HG03139 (cell line): Measurements from ENCODE around the gene KLHDC10.
"Not testable (repeated sequence)": the region's sequence is repeated elsewhere in the genome, so short reads cannot be mapped to it uniquely, and the experiment has no call there.

Source experiments
- ATAC-seq: cut with Tn5 transposase; IDR thresholded peaks from one replicate; pipeline ENCODE4 v1.9.1; 2021; ENCODE audit not compliant: unreplicated experiment

Gene KLHDC10

DNA sequence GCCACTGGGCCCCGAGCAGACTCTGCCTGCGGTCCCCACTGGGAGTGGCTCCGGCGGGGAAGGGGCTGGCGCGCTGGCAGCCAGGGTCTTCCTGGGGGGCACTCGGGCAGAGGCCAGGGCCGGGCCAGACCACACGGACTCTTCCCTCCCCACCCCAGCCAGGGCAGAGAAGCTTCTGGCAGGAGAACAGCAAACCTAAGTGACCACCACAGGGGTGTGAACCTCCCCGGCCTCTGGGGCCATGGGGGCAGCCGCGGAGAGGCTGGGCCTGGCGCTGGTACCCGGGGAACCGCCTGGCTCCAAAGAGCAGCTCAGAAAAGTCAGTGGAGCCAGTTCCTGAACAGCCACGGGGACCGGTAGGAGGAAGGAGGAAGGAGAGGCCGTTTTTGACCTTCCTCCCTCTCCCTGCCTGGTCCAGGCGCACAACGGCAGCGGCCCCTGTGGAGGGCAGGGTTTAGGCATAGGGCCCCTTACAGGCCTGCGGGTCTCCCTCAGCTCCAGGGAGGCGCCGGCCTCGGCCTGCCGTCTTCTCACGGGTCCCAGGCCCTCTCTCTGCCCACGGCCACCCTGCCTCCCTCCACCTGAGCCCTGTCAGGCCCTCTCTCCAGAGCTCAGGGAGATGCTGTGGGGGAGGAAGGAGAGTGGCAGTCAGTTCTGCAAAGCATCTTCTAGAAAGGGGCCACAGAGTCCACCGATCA, 83.0 kb downstream of the KLHDC10 start:
- no peak for ATAC-seq

GRCh38 chr7:130154131-130154500, 83.8 kb downstream of the KLHDC10 start:
- ATAC-seq, result no peak

- no peak for ATAC-seq
These were observed 84.4 kb downstream of the KLHDC10 start for GRCh38 chr7:130154501-130155317.

- no peak for ATAC-seq
These were observed 85.8 kb downstream of the KLHDC10 start for GRCh38 chr7:130156140-130156539.

- no peak for ATAC-seq
These were observed 87.4 kb downstream of the KLHDC10 start for GRCh38 chr7:130157700-130158099.

DNA sequence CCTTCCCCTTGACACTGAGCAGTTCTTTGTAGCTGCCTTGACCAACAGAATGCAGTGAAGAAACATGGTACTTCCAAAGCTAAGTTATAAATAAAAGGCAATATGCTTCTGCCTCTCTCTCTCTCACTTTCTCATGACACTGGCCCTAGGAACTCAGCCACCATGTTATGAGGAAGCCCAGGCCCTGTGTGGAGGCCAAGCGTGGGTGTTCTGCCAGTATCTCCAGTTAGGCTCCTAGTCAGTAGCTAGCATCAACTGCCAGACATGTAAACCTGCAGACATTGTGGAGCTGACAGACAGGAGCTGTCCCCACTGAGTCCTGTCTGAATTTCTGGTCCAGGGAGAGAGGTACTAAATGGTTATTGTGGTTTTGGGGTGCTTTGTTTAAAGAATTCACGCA, 89.7 kb downstream of the KLHDC10 start:
- no peak for ATAC-seq

GRCh38 chr7:130160455-130160854, 90.1 kb downstream of the KLHDC10 start:
- no peak for ATAC-seq

- no peak for ATAC-seq
These were observed 91.9 kb downstream of the KLHDC10 start for GRCh38 chr7:130162196-130162595.

- ATAC-seq, result no peak
These were observed 104.1 kb downstream of the KLHDC10 start for GRCh38 chr7:130174237-130174959.

- ATAC-seq, result no peak
These were observed 107.9 kb downstream of the KLHDC10 start for GRCh38 chr7:130178251-130178650.

DNA sequence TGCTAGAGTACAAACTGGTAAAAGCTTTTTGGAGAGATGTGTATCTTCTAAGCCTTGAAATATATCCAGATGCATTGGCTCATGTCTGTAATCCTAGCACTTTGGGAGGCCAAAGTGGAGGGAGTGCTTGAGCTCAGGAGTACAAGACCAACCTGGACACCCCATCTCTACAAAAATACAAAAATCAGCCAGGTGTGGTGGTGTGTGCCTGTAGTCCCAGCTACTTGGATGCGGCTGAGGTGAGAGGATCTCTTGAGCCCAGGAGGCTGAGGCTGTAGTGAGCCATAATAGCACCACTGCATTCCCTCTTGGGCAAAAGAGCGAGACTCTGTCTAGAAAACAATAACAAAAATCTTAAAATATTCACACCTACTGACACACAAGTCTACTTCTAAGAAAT, 109.3 kb downstream of the KLHDC10 start:
- no peak for ATAC-seq

GRCh38 chr7:130180571-130181262, 110.4 kb downstream of the KLHDC10 start:
- no peak for ATAC-seq

DNA sequence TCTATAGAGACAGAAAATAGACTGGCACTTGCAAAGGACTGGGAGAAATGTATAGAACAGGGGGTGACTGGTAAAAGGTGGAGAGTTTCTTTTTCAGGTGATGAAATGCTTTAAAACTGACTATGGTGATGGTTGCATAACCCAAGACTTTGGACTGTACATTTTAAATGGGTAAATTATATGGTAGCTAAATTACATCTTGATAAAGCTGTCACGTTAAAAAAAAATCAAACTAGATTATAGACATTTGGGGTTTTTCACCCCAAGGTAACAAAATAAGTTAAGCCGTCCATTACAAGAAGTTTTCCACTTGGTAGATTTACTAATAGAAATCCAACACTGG, 110.9 kb downstream of the KLHDC10 start:
- no peak for ATAC-seq

DNA sequence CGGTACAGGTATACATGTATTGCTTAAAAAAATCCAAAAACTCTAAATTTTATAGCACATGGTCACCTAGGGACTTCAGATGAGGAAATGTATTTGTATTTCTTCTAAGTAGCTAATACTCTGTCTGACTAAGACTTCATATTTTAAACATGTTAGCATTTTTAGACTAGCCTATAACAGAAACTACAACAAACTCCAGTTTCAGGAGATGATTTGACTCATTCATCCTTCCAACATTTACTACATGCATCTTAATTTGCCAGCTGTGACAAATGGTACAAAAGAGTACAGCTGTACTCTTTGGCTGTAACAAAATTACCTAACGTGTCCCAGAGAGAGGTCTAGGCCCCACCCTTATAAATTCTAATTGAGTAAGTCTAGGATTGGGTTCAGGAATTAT, 112.7 kb downstream of the KLHDC10 start:
- peak; percentile 58 for ATAC-seq

DNA sequence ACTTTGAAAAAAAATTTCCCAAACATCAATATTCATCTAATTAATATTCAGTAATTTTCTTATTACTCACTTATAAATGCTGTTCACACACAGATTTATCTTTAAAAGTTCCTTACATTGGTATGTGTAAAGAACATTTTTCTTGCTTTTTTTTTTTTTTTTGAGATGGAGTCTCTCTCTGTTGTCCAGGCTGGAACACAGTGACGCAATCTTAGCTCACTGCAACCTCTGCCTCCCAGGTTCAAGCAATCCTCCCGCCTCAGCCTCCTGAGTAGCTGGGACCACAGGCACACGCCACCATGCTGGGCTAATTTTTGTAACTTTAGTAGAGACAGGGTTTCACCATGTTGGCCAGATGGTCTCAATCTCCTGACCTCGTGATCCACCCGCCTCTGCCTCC, 114.0 kb downstream of the KLHDC10 start:
- not testable (repeated sequence) for ATAC-seq
